HL-60 (cell line): ENCODE data around the gene ANTXR1.

Source experiments
- CTCF ChIP-seq: IDR thresholded peaks from one replicate; pipeline ENCODE4 v1.5.1; 2011; ENCODE audit warnings: low read length, control low read depth, inconsistent platforms; ENCODE audit not compliant: insufficient read depth
- POLR2AphosphoS5 ChIP-seq: IDR thresholded peaks from 2 replicates; pipeline ENCODE4 v1.6.1; 2012; ENCODE audit warnings: low read depth

GRCh38 chr2:69001879-69002278 lies 11.1 kb upstream of the ANTXR1 start:
- TF ChIP-seq CTCF (no peak), POLR2AphosphoS5 (no peak)
